Skin epidermis (tissue), 12 donors: ENCODE measurements around the gene QSER1.

Experiments
- H3K27ac ChIP-seq, 21 experiments: fragments of 200-600 bp; sonication (generic) in 11 of 21; one replicate each; pipeline ENCODE4 v1.5.0; 2020; ENCODE audit warnings: mild to moderate bottlenecking in 3 of 21, inconsistent platforms in 2 of 21, moderate library complexity in 2 of 21
- H3K4me3 ChIP-seq, 7 experiments: fragments of 200-600 bp; sonication (generic) in 2 of 7; one replicate each; pipeline ENCODE4 v1.5.0; 2020; ENCODE audit warnings: inconsistent platforms in 2 of 7, mild to moderate bottlenecking in 2 of 7, moderate library complexity in 1 of 7

The QSER1 gene

GRCh38 chr11:32888805-32889204, 3.8 kb upstream of the QSER1 start:
- Histone ChIP-seq H3K27ac (no peak overlapping the region), H3K4me3 (no peak overlapping the region)

GRCh38 chr11:32890843-32891656, 1.6 kb upstream of the QSER1 start:
- Histone ChIP-seq H3K4me3 (no peak overlapping the region), H3K27ac (no peak overlapping the region)

- peak overlapping the region; percentile 82 to 98 (median 91) for H3K4me3 ChIP-seq
- H3K27ac ChIP-seq, result peak overlapping the region; percentile 87 to 99 (median 96)
Measured at GRCh38 chr11:32891657-32892354, 805 bp upstream of the QSER1 start.

- H3K27ac ChIP-seq, result peak overlapping the region; percentile 87 to 99 (median 96)
- peak overlapping the region; percentile 82 to 98 (median 91) for H3K4me3 ChIP-seq
Measured at GRCh38 chr11:32893093-32893342, 407 bp downstream of the QSER1 start.

GRCh38 chr11:32893343-32894148, 935 bp downstream of the QSER1 start:
- H3K4me3 ChIP-seq, result peak overlapping the region; percentile 82 to 98 (median 91)

GRCh38 chr11:32894149-32894827, 1.7 kb downstream of the QSER1 start:
- peak overlapping the region in 18 of 21 experiments; percentile 25 to 99 (median 96) for H3K27ac ChIP-seq

More at GRCh38 chr11:32893343-32894148, 935 bp downstream of the QSER1 start:
- peak overlapping the region; percentile 87 to 99 (median 96) for H3K27ac ChIP-seq

GRCh38 chr11:32894921-32895320, 2.3 kb downstream of the QSER1 start:
- H3K27ac ChIP-seq, result peak overlapping the region in 2 of 21 experiments; percentile 94 to 97

More at GRCh38 chr11:32894149-32894827, 1.7 kb downstream of the QSER1 start:
- peak overlapping the region; percentile 82 to 98 (median 91) for H3K4me3 ChIP-seq

GRCh38 chr11:32895471-32895870, 2.9 kb downstream of the QSER1 start:
- Histone ChIP-seq H3K27ac (no peak overlapping the region), H3K4me3 (no peak overlapping the region)

More at GRCh38 chr11:32894921-32895320, 2.3 kb downstream of the QSER1 start:
- H3K4me3 ChIP-seq, result peak overlapping the region in 1 of 7 experiments; percentile 98

GRCh38 chr11:32897103-32897502, 4.5 kb downstream of the QSER1 start:
- no peak overlapping the region for H3K4me3 ChIP-seq
- H3K27ac ChIP-seq, result no peak overlapping the region

GRCh38 chr11:32899438-32899837, 6.8 kb downstream of the QSER1 start:
- Histone ChIP-seq H3K27ac (peak overlapping the region in 1 of 21 experiments; percentile 29), H3K4me3 (no peak overlapping the region)

- H3K4me3 ChIP-seq, result no peak overlapping the region
- H3K27ac ChIP-seq, result peak overlapping the region in 2 of 21 experiments; percentile 3 to 6
Measured at GRCh38 chr11:32902089-32902665, 9.6 kb downstream of the QSER1 start.

GRCh38 chr11:32905028-32905667, 12.5 kb downstream of the QSER1 start:
- no peak overlapping the region for H3K27ac ChIP-seq
- no peak overlapping the region for H3K4me3 ChIP-seq

GRCh38 chr11:32908619-32909018, 16.0 kb downstream of the QSER1 start:
- Histone ChIP-seq H3K27ac (no peak overlapping the region), H3K4me3 (no peak overlapping the region)

GRCh38 chr11:32911413-32911812, 18.8 kb downstream of the QSER1 start:
- Histone ChIP-seq H3K4me3 (no peak overlapping the region), H3K27ac (no peak overlapping the region)

GRCh38 chr11:32913445-32913844, 20.8 kb downstream of the QSER1 start:
- Histone ChIP-seq H3K27ac (no peak overlapping the region), H3K4me3 (no peak overlapping the region)

- Histone ChIP-seq H3K4me3 (no peak overlapping the region), H3K27ac (no peak overlapping the region)
Measured at GRCh38 chr11:32916361-32916760, 23.8 kb downstream of the QSER1 start.

GRCh38 chr11:32916994-32917393, 24.4 kb downstream of the QSER1 start:
- Histone ChIP-seq H3K4me3 (no peak overlapping the region), H3K27ac (no peak overlapping the region)

- Histone ChIP-seq H3K27ac (no peak overlapping the region), H3K4me3 (no peak overlapping the region)
Measured at GRCh38 chr11:32918427-32918826, 25.8 kb downstream of the QSER1 start.

- Histone ChIP-seq H3K27ac (no peak overlapping the region), H3K4me3 (no peak overlapping the region)
Measured at GRCh38 chr11:32919338-32919737, 26.7 kb downstream of the QSER1 start.
